Endometrial microvascular endothelial cells (primary cell): ENCODE results near the gene SCAPER. TPM values are rescaled to one million over a fixed set of nuclear protein-coding genes. Genes with fewer than 3 reads are reported as not detected.
"Not testable (repeated sequence)": the region's sequence is repeated elsewhere in the genome, so short reads cannot be mapped to it uniquely, and the experiment has no call there.

ENCODE experiments used
- in situ Hi-C: cut with HindIII; loops from 2 replicates; pipeline ENCODE4 v1.10.0; 2017; ENCODE audit warnings: low sequenced_read_pairs, low pct_unique_long_range_greater_than_20kb; ENCODE audit errors: inconsistent ontology term
- total RNA-seq: library from RNA; depleted of rRNA; stranded (reverse); fragments of >200 nt; gene quantifications from one replicate; pipeline ENCODE4 v1.2.3, GENCODE V29; 2015; ENCODE audit errors: inconsistent ontology term

The SCAPER gene
- total RNA-seq, 1 donor from 2014 or later, result 9.0 TPM

- in situ Hi-C loops, result no loop called here
Measured at GRCh38 chr15:76555247-76555646, 349.9 kb downstream of the SCAPER start.

- in situ Hi-C loops, result no loop called here
Measured at GRCh38 chr15:76553564-76553963, 351.6 kb downstream of the SCAPER start.

GRCh38 chr15:76553102-76553501 is 352.0 kb downstream of the SCAPER start:
- in situ Hi-C loops, result no loop called here

GRCh38 chr15:76546805-76547204 is 358.3 kb downstream of the SCAPER start:
- in situ Hi-C loops, result no loop called here

GRCh38 chr15:76533995-76534394 is 371.1 kb downstream of the SCAPER start:
- in situ Hi-C loops, result no loop called here

GRCh38 chr15:76533060-76533820 is 371.9 kb downstream of the SCAPER start:
- in situ Hi-C loops, result no loop called here

GRCh38 chr15:76529911-76530310 is 375.2 kb downstream of the SCAPER start:
- in situ Hi-C loops, result no loop called here

- in situ Hi-C loops, result no loop called here
Measured at GRCh38 chr15:76526111-76526510, 379.0 kb downstream of the SCAPER start.

- in situ Hi-C loops, result no loop called here
Measured at GRCh38 chr15:76517910-76518309, 387.2 kb downstream of the SCAPER start.

GRCh38 chr15:76514282-76514681 is 390.9 kb downstream of the SCAPER start:
- in situ Hi-C loops, result no loop called here

GRCh38 chr15:76512971-76513370 is 392.2 kb downstream of the SCAPER start:
- in situ Hi-C loops, result no loop called here

GRCh38 chr15:76510663-76511062 is 394.5 kb downstream of the SCAPER start:
- in situ Hi-C loops, result not testable (repeated sequence)

- in situ Hi-C loops, result no loop called here
Measured at GRCh38 chr15:76503804-76504203, 401.3 kb downstream of the SCAPER start.

GRCh38 chr15:76503121-76503520 is 402.0 kb downstream of the SCAPER start:
- in situ Hi-C loops, result no loop called here

GRCh38 chr15:76502678-76503077 is 402.5 kb downstream of the SCAPER start:
- in situ Hi-C loops, result no loop called here

GRCh38 chr15:76502185-76502584 is 403.0 kb downstream of the SCAPER start:
- in situ Hi-C loops, result not testable (repeated sequence)

- in situ Hi-C loops, result no loop called here
Measured at GRCh38 chr15:76501726-76502125, 403.4 kb downstream of the SCAPER start.

GRCh38 chr15:76501011-76501410 is 404.1 kb downstream of the SCAPER start:
- in situ Hi-C loops, result no loop called here

GRCh38 chr15:76495487-76495886 is 409.7 kb downstream of the SCAPER start:
- in situ Hi-C loops, result no loop called here

- in situ Hi-C loops, result no loop called here
Measured at GRCh38 chr15:76492538-76492937, 412.6 kb downstream of the SCAPER start.

GRCh38 chr15:76483752-76484151 is 421.4 kb downstream of the SCAPER start:
- in situ Hi-C loops, result no loop called here
